ENCODE measurements around the gene CCDC191. TPM values are rescaled to one million over a fixed set of nuclear protein-coding genes. Genes with fewer than 3 reads are reported as not detected.

CCDC191 gene
- total and polyA plus RNA-seq, 2 of the 4 experiments (the other 2 are of a cell fraction) = 0.72 to 1.1 TPM

DNA sequence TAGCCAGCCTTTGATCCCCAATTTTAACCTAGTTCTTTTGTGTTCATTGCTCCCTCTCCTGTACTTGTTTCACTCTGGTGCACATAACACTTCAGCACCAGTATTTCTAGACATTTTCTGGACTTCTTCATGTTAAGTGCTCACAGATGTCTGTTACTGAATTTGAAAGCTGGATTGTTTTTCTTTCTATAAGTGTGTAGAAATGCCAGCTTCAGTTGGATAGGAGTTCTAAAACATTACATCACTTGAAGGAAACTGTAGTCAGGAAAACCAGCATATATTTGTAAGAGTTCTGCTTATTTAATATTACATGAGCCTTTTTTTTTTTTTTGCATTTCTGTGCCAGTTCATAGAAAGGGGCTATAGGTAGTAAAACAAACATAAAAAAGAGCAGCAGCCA is 21.8 kb upstream of the CCDC191 start:
- Histone ChIP-seq H3K9me3 (ENCODE audit: control insufficient read depth, insufficient read depth, low read length) (no peaks in the 10 kb centered on the region), H4K91ac (ENCODE audit: insufficient read depth, low read depth, low read length) (no peak overlapping the region), H3K9me1 (ENCODE audit: insufficient read depth, low read length) (0 out of 2 replicates have a peak, but pooled peaks cover 4% of the 10 kb centered on the region), H2AFZ (replicated peaks; ENCODE audit: low read length, poor library complexity) (no peak overlapping the region), H2AK9ac (replicated peaks; ENCODE audit: low read depth, low read length, poor library complexity) (no peak overlapping the region), H2BK15ac (ENCODE audit: low read depth, low read length) (no peak overlapping the region), H3K27me3 (ENCODE audit: control insufficient read depth, insufficient read depth, low read length) (no peaks in the 10 kb centered on the region), H3K79me1 (ENCODE audit: low read depth in 1 of 2, low read length in 2 of 2) (peaks cover 0 to 8% of the 10 kb centered on the region in 2 experiments; a peak in 2 of 4 replicates), H3K56ac (ENCODE audit: extremely low read depth, insufficient read depth, low read length) (no peak overlapping the region), H2BK5ac (ENCODE audit: low read depth, low read length, poor library complexity, severe bottlenecking) (no peak overlapping the region), H3K14ac (replicated peaks; ENCODE audit: low read depth, low read length) (no peak overlapping the region), H2BK20ac (ENCODE audit: low read depth, low read length) (no peak overlapping the region), H2AK5ac (ENCODE audit: low read depth, low read length) (no peak overlapping the region), H3K36me3 (ENCODE audit: control insufficient read depth, insufficient read depth, low read length) (peaks cover 19% of the 10 kb centered on the region), H3K4me1 (ENCODE audit: control insufficient read depth, insufficient read depth, low read length) (peaks cover 6% of the 10 kb centered on the region), H3K23ac (ENCODE audit: low read depth, low read length) (no peak overlapping the region), H3K9ac (ENCODE audit: low read depth, low read length) (no peak overlapping the region), H3K4me3 (ENCODE audit: insufficient read depth, low read depth, low read length) (no peak overlapping the region), H4K5ac (ENCODE audit: low read depth, low read length) (no peak overlapping the region), H4K8ac (ENCODE audit: low read depth in 2 of 2, low read length in 2 of 2) (no peak overlapping the region), H3K4ac (ENCODE audit: low read depth, low read length) (no peak overlapping the region), H3K18ac (ENCODE audit: low read depth, low read length) (no peak overlapping the region), H4K20me1 (ENCODE audit: insufficient read depth, low read length) (no peaks in the 10 kb centered on the region), H3K4me2 (ENCODE audit: low read depth, low read length) (no peak overlapping the region), H2BK120ac (ENCODE audit: low read depth, low read length) (no peak overlapping the region), H3K27ac (ENCODE audit: insufficient read depth, low read length) (no peak overlapping the region)
- dilution Hi-C loops (cut with HindIII; ENCODE audit: low sequenced_read_pairs, unreplicated experiment) = no loop called here
- intact Hi-C loops (cut with micrococcal nuclease) = loop anchor here (5.0 kb wide), 1 partner anchor 331 kb away; the partner anchor contains the start of genes ATP6V1A and NAA50
- ChIA-PET POLR2A (ENCODE audit: unreplicated experiment) (no interaction called here), CTCF (interaction anchor here (1.0 kb wide), 1 partner anchor 13 kb away, joined by 3 read pairs; no protein-coding TSS in a partner anchor)
- no peak for ATAC-seq (ENCODE audit: low read depth)
- BruUV-seq (replicated peaks) = no TSS peak
- in situ Hi-C loops (cut with MboI; ENCODE audit: low sequenced_read_pairs) = no loop called here
- peak; percentile 51 for DNase-seq
- TF ChIP-seq MAFK (IDR thresholded peaks at IDR 0.05; ENCODE audit: low read depth, low read length) (no peak), MXI1 (IDR thresholded peaks at IDR 0.05; ENCODE audit: borderline replicate concordance, low read depth, low read length) (no peak), FOS (IDR thresholded peaks at IDR 0.05; ENCODE audit: low read depth, low read length) (no peak), NFE2L2 (IDR thresholded peaks at IDR 0.05; ENCODE audit: low read depth, low read length) (no peak), RCOR1 (IDR thresholded peaks at IDR 0.05; ENCODE audit: insufficient replicate concordance, low read length) (no peak), CHD1 (IDR thresholded peaks at IDR 0.05; ENCODE audit: low read depth, low read length) (no peak), POLR2A (IDR thresholded peaks at IDR 0.05; ENCODE audit: low read depth, low read length) (no peak)
- TF ChIP-seq, protein P1, sequence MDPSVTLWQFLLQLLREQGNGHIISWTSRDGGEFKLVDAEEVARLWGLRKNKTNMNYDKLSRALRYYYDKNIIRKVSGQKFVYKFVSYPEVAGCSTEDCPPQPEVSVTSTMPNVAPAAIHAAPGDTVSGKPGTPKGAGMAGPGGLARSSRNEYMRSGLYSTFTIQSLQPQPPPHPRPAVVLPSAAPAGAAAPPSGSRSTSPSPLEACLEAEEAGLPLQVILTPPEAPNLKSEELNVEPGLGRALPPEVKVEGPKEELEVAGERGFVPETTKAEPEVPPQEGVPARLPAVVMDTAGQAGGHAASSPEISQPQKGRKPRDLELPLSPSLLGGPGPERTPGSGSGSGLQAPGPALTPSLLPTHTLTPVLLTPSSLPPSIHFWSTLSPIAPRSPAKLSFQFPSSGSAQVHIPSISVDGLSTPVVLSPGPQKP (IDR thresholded peaks at IDR 0.05; ENCODE audit: borderline replicate concordance, low read depth, low read length) = no peak
